Ramos (cell line): ENCODE results near the gene ERGIC2.
"Not testable (repeated sequence)": the region's sequence is repeated elsewhere in the genome, so short reads cannot be mapped to it uniquely, and the experiment has no call there.

Experiments used
- in situ Hi-C: fragments of 300-500 bp; cut with MboI; formaldehyde crosslinking; loops from one replicate; pipeline ENCODE4 v1.14.3; 2022; ENCODE audit warnings: low sequenced_read_pairs; ENCODE audit not compliant: unreplicated experiment

ERGIC2 gene

DNA sequence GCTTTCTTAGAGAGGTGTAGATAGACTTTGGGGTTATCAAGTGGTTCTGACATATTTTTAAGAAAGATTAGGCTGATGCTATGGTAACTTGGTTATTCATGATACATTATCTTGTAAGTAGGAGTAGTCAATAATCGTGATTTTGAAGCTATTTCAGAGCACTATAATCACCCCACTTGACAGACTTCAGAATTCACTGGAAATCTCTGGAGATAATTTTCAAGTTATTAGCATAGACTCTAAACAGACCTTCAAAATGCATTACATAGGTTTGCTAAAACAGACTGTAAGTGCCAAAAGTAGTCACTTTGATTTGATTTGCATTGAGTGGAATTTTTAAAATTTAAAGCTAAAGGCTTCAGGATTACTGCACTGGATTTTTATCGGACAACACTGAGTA, 74.3 kb downstream of the ERGIC2 start:
- in situ Hi-C loops = no loop called here

DNA sequence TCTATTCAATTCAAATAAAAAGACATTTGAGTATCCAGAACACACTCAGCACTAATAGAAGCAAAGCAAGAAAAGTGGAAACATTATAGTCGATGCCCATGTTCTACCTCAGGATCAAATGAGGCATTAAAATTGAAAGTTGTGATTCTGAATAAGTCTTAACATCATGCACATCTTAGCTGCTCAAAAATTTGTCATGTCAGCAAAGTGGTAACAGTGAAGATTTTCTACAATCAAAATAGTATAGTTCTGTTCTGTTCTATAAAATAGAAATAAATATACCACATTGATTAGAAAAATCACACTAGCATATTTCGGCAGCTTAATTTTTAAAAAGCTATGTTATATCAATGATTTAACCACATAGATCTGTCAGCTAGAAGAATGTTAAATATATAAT, 74.7 kb downstream of the ERGIC2 start:
- in situ Hi-C loops = no loop called here

DNA sequence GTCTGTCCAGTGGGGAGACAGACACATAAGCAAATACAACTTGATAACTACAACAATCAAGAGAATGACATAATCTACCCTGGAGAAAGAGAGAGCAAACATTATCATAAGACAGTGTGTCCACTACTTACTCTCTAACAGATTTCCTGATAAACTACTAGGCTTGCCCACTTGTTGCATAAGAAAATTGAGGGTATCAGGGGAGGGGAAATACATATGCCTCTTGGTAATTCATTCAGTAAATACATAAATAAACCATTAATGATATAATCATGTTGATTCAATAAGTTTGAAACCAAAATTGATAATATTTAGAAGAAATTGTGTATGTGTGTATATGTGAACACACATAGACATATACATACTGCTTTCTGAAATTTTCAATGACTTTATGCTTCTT, 76.6 kb downstream of the ERGIC2 start:
- in situ Hi-C loops = no loop called here

DNA sequence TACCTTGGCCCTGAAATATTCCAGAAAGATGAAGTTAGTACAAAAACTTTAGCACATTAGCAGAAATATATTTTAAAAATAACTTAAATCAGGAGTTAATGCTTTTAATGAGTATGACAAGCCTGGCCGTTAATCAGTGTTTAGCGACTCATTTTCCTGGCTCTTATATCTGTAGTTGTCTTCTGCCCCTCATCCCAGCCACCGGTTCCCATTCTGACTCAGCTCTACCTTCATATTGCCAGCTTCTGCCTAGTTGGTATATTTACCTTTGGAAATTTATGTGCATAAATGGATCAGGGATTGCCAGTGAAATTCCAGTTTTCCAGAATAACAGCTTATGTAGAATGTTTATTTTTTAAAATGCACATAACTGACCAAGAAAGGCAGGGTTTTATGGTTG, 79.9 kb downstream of the ERGIC2 start:
- in situ Hi-C loops = no loop called here

DNA sequence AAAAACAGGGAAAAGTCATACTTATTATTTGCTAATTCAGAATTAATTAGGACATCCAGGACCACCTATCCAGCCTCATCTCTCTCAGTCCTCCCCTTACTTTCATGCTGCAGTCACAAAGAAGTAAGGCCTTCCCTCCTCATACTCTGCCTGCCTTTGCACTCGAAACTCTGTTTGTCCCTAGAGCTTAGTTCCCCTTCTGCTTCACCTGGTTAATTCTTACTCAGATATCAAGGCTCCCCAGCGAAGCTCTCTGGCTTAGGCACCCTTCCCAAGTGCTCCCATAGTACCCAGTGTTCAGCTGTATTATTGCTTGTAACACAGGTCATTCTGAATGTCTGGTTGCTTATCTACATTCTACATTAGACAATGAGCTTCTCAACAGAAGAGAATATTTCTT, 81.3 kb downstream of the ERGIC2 start:
- in situ Hi-C loops = no loop called here

DNA sequence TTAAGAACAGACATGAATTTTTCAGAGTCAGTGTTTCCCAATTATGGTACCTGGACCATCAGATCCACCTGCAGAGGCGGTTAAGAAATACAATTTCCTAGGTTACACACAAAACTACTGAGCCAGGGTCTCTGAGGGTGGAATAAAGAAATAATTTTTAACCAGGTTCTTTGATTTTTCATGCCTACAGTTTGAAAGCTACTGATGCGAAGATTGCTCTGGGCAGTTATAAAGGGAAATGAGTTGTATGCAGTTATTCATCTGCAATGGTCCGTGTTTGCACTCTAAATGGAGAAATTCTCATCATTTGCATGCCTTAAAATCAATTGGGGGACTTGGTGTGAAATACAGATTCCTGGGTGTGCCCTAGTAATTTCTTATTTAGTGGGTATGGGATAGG, 89.7 kb downstream of the ERGIC2 start:
- in situ Hi-C loops = no loop called here

DNA sequence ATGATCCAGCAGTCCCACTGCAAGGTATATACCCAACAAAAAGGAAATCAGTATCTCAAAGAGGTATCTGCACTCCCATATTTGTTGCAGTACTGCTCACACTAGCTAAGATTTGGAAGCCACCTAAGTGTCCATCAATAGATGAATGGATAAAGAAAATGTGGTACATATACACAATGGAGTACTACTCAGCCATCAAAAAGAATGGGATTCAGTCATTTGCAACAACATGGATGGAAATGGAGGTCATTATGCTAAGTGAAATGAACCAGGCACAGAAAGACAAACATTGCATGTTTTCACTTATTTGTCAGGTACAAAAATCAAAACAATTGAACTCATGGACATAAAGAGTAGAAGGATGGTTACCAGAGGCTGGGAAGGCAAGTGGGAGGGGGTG, 90.5 kb downstream of the ERGIC2 start:
- in situ Hi-C loops = not testable (repeated sequence)

DNA sequence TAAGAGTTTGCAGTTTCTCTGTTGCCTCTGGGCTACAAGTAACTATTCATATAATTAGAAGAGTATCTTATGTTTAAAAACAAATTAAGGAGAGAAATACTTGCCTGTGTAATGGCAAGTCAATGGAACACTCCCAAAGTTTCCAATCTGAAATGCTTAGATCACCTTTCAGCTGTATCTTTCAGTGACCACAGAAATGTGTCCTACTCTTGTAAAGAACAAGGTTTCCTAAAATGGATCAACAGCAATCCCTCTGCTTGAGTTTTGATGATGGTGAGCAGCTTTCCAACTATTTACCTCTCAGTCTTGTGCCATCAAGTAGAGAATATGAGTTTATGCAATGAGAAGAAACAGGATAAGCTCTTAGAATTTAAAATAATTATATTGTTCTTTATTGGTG, 92.9 kb downstream of the ERGIC2 start:
- in situ Hi-C loops = no loop called here

DNA sequence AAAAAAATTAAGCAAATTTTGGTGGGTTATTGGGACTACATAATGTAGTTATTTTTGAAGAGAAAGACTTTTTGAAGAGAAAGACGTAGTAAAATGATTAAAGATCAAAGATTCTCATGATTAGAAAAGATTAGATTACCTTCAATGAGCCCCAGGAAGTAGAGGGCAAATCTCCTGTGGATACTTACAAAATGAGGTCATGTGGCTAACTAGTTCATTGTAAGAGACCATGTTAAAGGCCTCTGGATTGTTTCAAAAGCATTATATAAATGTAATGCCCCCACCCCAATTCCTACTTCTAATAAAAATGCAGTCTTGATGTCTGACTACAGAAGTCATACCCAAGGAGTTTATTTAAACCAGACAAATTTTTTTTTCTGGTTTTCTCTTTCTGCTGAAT, 93.3 kb downstream of the ERGIC2 start:
- in situ Hi-C loops = no loop called here
